K562 (cell line): ENCODE results near the gene JAG2. TPM values are rescaled to one million over a fixed set of nuclear protein-coding genes. Genes with fewer than 3 reads are reported as not detected.

ENCODE experiments used
- ARID4B ChIP-seq: sonication (generic); formaldehyde crosslinking; IDR thresholded peaks from 2 replicates; pipeline ENCODE4 v1.8.0; 2022; ENCODE audit warnings: mild to moderate bottlenecking, missing genetic modification reagents
- BCOR ChIP-seq: fragments of 450-650 bp; IDR thresholded peaks from 2 replicates; pipeline ENCODE4 v1.6.1; 2016
- CTCFL ChIP-seq: IDR thresholded peaks from 2 replicates; pipeline ENCODE4 v1.6.1; 2011; ENCODE audit warnings: borderline replicate concordance, low read depth, mild to moderate bottlenecking, moderate library complexity, low read length; ENCODE audit not compliant: insufficient read depth, poor library complexity, severe bottlenecking
- FOXJ2 ChIP-seq: fragments of 200-800 bp; sonication (Bioruptor generic); IDR thresholded peaks from 2 replicates; pipeline ENCODE4 v1.6.1; 2016; ENCODE audit warnings: missing genetic modification characterization, missing compliant biosample characterization
- ID3 ChIP-seq, 2 experiments: fragments of 250-450 bp in 1 of 2; fragments of 450-650 bp in 1 of 2; sonication (Bioruptor Pico) in 1 of 2; IDR thresholded peaks; 2 replicates each; pipeline versions ENCODE4 v1.6.1 to v1.8.0; 2016 to 2021; ENCODE audit warnings: mild to moderate bottlenecking in 2 of 2, moderate library complexity in 2 of 2, missing compliant biosample characterization in 1 of 2, missing genetic modification characterization in 1 of 2
- KHSRP ChIP-seq: fragments of 450-650 bp; IDR thresholded peaks from 2 replicates; pipeline ENCODE4 v1.6.1; 2017
- PHF20 ChIP-seq: fragments of 450-650 bp; IDR thresholded peaks from 2 replicates; pipeline ENCODE4 v1.6.1; 2018; ENCODE audit not compliant: partially characterized antibody
- RB1 ChIP-seq: fragments of 450-650 bp; IDR thresholded peaks from 2 replicates; pipeline ENCODE4 v1.6.1; 2017; ENCODE audit warnings: low read depth, mild to moderate bottlenecking
- SAP30 ChIP-seq: fragments of 200-600 bp; sonication (generic); IDR thresholded peaks from 2 replicates; pipeline ENCODE4 v1.6.1; 2012; ENCODE audit warnings: borderline replicate concordance, low read depth, mild to moderate bottlenecking, moderate library complexity, low read length, control low read depth, inconsistent platforms; ENCODE audit not compliant: insufficient read depth, poor library complexity, severe bottlenecking
- SIRT6 ChIP-seq: IDR thresholded peaks from one replicate; pipeline ENCODE4 v1.6.1; 2012; ENCODE audit warnings: low read depth, mild to moderate bottlenecking, control low read depth, inconsistent platforms, low read length, moderate library complexity
- SMC3 ChIP-seq: conservative IDR thresholded peaks from 2 replicates; pipeline ENCODE4 v1.6.1; 2011; ENCODE audit warnings: low read depth, low read length, improper control_type of control experiment; ENCODE audit not compliant: insufficient read depth
- TEAD2 ChIP-seq: fragments of 450-650 bp; IDR thresholded peaks from 2 replicates; pipeline ENCODE4 v1.6.1; 2016; ENCODE audit warnings: missing genetic modification characterization, control low read depth, missing compliant biosample characterization
- USF1 ChIP-seq: sonication (generic); formaldehyde crosslinking; IDR thresholded peaks from 2 replicates; pipeline ENCODE4 v1.9.0; 2022; ENCODE audit warnings: mild to moderate bottlenecking, missing genetic modification reagents
- ZNF232 ChIP-seq: sonication (generic); formaldehyde crosslinking; IDR thresholded peaks from 2 replicates; pipeline ENCODE4 v1.8.0; 2022; ENCODE audit warnings: mild to moderate bottlenecking, missing genetic modification reagents
- ZNF324 ChIP-seq: fragments of 250-450 bp; sonication (Bioruptor Pico); IDR thresholded peaks from 2 replicates; pipeline ENCODE4 v1.4.0; 2020; ENCODE audit warnings: mild to moderate bottlenecking
- ZNF347 ChIP-seq: fragments of 450-650 bp; formaldehyde crosslinking; IDR thresholded peaks from 2 replicates; pipeline ENCODE4 v1.4.0; 2020; ENCODE audit warnings: low read depth, mild to moderate bottlenecking, moderate library complexity
- ZNF655 ChIP-seq: fragments of 250-450 bp; sonication (Bioruptor Pico); IDR thresholded peaks from 2 replicates; pipeline ENCODE4 v1.5.0; 2021
- polyA plus RNA-seq, 8 experiments: library from polyadenylated mRNA; depleted of rRNA in 4 of 8; stranded (reverse) in 5 of 8; unstranded in 3 of 8; fragments of >200 nt; fragmentation: Nextera tagmentation in 2 of 8; fragmentation: Illumina TruSeq in 1 of 8; extraction: Ambion mirVana in 2 of 8; extraction: Trizol in 1 of 8; gene quantifications; 2 replicates each; pipeline versions ENCODE4 v1.2.1 to v1.2.3, GENCODE V29; 2011 to 2014; ENCODE audit warnings: inconsistent platforms in 1 of 8, missing spikeins in 1 of 8
- total RNA-seq, 7 experiments: library from RNA; depleted of rRNA in 6 of 7; stranded (reverse); fragments of >200 nt in 6 of 7; fragmentation: Illumina TruSeq in 2 of 7; extraction: Trizol in 2 of 7; gene quantifications; 2 replicates each; pipeline versions ENCODE4 v1.2.1 to v1.2.3, GENCODE V29; 2011 to 2021; ENCODE audit warnings: low replicate concordance in 1 of 7

Gene JAG2
- total and polyA plus RNA-seq, 9 of the 15 experiments (the other 6 are each of a cell fraction or from before 2014, with no cell fraction given) = 0.25 to 48.4 (median 8.6) TPM

- TF ChIP-seq ZNF232 (no peak), TEAD2 (tag) (no peak), ZNF655 (no peak), USF1 (CRISPR knock-in tag) (no peak), SMC3 (0 out of 2 replicates have a peak, but pooled peaks have one; percentile 26), SIRT6 (no peak), BCOR (0 out of 2 replicates have a peak, but pooled peaks have one; percentile 32), ARID4B (CRISPR knock-in tag) (no peak), SAP30 (peak; percentile 33), KHSRP (no peak), FOXJ2 (tag) (no peak), ZNF347 (CRISPR knock-in tag) (no peak), CTCFL (peak; percentile 58), ID3 (CRISPR knock-in tag; IDR thresholded peaks at IDR 0.05) (no peak), ID3 (tag; IDR thresholded peaks at IDR 0.05) (0 out of 2 replicates have a peak, but pooled peaks have one; percentile 43), PHF20 (peak; percentile 17), ZNF324 (CRISPR knock-in tag) (no peak), RB1 (0 out of 2 replicates have a peak, but pooled peaks have one; percentile 34)
Measured at GRCh38 chr14:105168979-105169507, 467 bp upstream of the JAG2 start (continued).
